OCI-LY7 (cell line): ENCODE results near the gene HMBS.

Experiments
- CTCF ChIP-seq: fragments of 200-600 bp; sonication (generic); conservative IDR thresholded peaks from 2 replicates; pipeline ENCODE4 v1.5.1; 2014; ENCODE audit warnings: mild to moderate bottlenecking, antibody characterized with exemption, low read length, moderate library complexity, mixed read lengths
- EZH2phosphoT487 ChIP-seq: fragments of 200-600 bp; sonication (generic); IDR thresholded peaks from 2 replicates; pipeline ENCODE4 v1.6.1; 2018; ENCODE audit warnings: low read depth, borderline replicate concordance, mild to moderate bottlenecking, mixed run types, antibody characterized with exemption, low read length, moderate library complexity, mixed read lengths

- TF ChIP-seq CTCF (no peak), EZH2phosphoT487 (no peak)
These were observed 17.2 kb downstream of the HMBS start, which contains the start of gene DPAGT1 for GRCh38 chr11:119101759-119102423.
